Stimulated activated naive CD8-positive, alpha-beta T cell treated with anti-CD3 and anti-CD28 coated beads, Interleukin-15, Interleukin-2, amounts not matched to agents 100 U/mL and 50 U/mL, for 24 hours (primary cell): ENCODE data around the gene TNP2.
"Not testable (repeated sequence)": the region's sequence is repeated elsewhere in the genome, so short reads cannot be mapped to it uniquely, and the experiment has no call there.

ENCODE experiments used
- ATAC-seq: fragments of 150-1000 bp; cut with Tn5 transposase; one replicate; pipeline ENCODE4 v1.10.0; 2021
- DNase-seq: peaks from one replicate; pipeline ENCODE4 v3.0.0; 2021

TNP2 gene

GRCh38 chr16:11239644-11240632, 29.2 kb downstream of the TNP2 start:
- DNase-seq = no peak
- ATAC-seq = peak; percentile 74

GRCh38 chr16:11238272-11239202, 30.6 kb downstream of the TNP2 start:
- DNase-seq (no peak), ATAC-seq (no peak)

GRCh38 chr16:11236461-11237254, 32.5 kb downstream of the TNP2 start:
- DNase-seq (no peak), ATAC-seq (no peak)

- DNase-seq = no peak
- no peak for ATAC-seq
These were observed 33.5 kb downstream of the TNP2 start for GRCh38 chr16:11235703-11235991.

- DNase-seq (no peak), ATAC-seq (no peak)
These were observed 34.0 kb downstream of the TNP2 start for GRCh38 chr16:11234884-11235702.

GRCh38 chr16:11233727-11234376, 35.3 kb downstream of the TNP2 start:
- peak; percentile 74 for ATAC-seq
- DNase-seq = peak; percentile 80

GRCh38 chr16:11232852-11233726, 36.0 kb downstream of the TNP2 start:
- ATAC-seq = peak; percentile 83
- peak; percentile 91 for DNase-seq

- DNase-seq (no peak), ATAC-seq (no peak)
These were observed 36.7 kb downstream of the TNP2 start for GRCh38 chr16:11232302-11232851.

GRCh38 chr16:11231367-11231970, 37.7 kb downstream of the TNP2 start:
- ATAC-seq (no peak), DNase-seq (no peak)

- ATAC-seq = no peak
These were observed 39.2 kb downstream of the TNP2 start for GRCh38 chr16:11229906-11230305.

GRCh38 chr16:11229432-11229831, 39.7 kb downstream of the TNP2 start:
- DNase-seq (no peak), ATAC-seq (no peak)

More at GRCh38 chr16:11229906-11230305, 39.2 kb downstream of the TNP2 start:
- DNase-seq = no peak

- no peak for ATAC-seq
- no peak for DNase-seq
These were observed 43.2 kb downstream of the TNP2 start for GRCh38 chr16:11225677-11226549.

GRCh38 chr16:11224894-11225676, 44.0 kb downstream of the TNP2 start:
- ATAC-seq = peak; percentile 82
- DNase-seq = peak; percentile 84

GRCh38 chr16:11224096-11224893, 44.8 kb downstream of the TNP2 start:
- DNase-seq (peak; percentile 78), ATAC-seq (peak; percentile 60)

GRCh38 chr16:11220507-11220906, 48.6 kb downstream of the TNP2 start:
- ATAC-seq, DNase-seq: not testable (repeated sequence)

- no peak for DNase-seq
- no peak for ATAC-seq
These were observed 49.9 kb downstream of the TNP2 start for GRCh38 chr16:11219178-11219577.
